ENCODE data around the gene TMEM181. TPM values are rescaled to one million over a fixed set of nuclear protein-coding genes. Genes with fewer than 3 reads are reported as not detected.

The TMEM181 gene
- total RNA-seq, 1 experiment from 2014 or later, result 38.0 TPM

GRCh38 chr6:158564243-158565121 is 4.6 kb downstream of the TMEM181 start:
- Histone ChIP-seq H3K4me1 (ENCODE audit: control insufficient read depth, insufficient read depth, low read length) (peaks cover 23% of the 10 kb centered on the region), H3K4me3 (ENCODE audit: low read depth in 2 of 2, low read length in 2 of 2) (no peak overlapping the region), H3K36me3 (ENCODE audit: control insufficient read depth, insufficient read depth, low read length) (peaks cover 2% of the 10 kb centered on the region; the same call in 1 of the 2 replicates), H3K27me3 (ENCODE audit: control insufficient read depth, insufficient read depth, low read length) (no peaks in the 10 kb centered on the region), H3K27ac (ENCODE audit: low read length) (no peak overlapping the region), H3K9me3 (ENCODE audit: control insufficient read depth, insufficient read depth, low read depth, low read length) (no peaks in the 10 kb centered on the region)
- intact Hi-C loops (cut with micrococcal nuclease; ENCODE audit: unreplicated experiment) (no loop called here), in situ Hi-C loops (cut with HindIII; ENCODE audit: low pct_unique_long_range_greater_than_20kb, low sequenced_read_pairs) (no loop called here)
- ChIA-PET CTCF (interaction anchor here (0.5 kb wide), 1 partner anchor 14 kb away, joined by 20 read pairs; no protein-coding TSS in a partner anchor), POLR2A (no interaction called here)
- DNase-seq (ENCODE audit: low read depth, low spot score) (no peak), ATAC-seq (no peak)
- no TSS peak for BruUV-seq (replicated peaks)
- TF ChIP-seq POLR2AphosphoS5 (IDR thresholded peaks at IDR 0.05; ENCODE audit: low read depth, low read length) (no peak), TCF7L2 (IDR thresholded peaks at IDR 0.05; ENCODE audit: low read depth, low read length) (no peak), SIN3A (IDR thresholded peaks at IDR 0.05; ENCODE audit: borderline replicate concordance, insufficient read depth, low read depth, low read length) (no peak), CTCF (IDR thresholded peaks at IDR 0.05) (no peak), REST (IDR thresholded peaks at IDR 0.05; ENCODE audit: insufficient read depth in 1 of 2, low read depth in 2 of 2, low read length in 1 of 2) (no peak)

GRCh38 chr6:158565122-158565429 is 5.2 kb downstream of the TMEM181 start:
- DNase-seq (ENCODE audit: low read depth, low spot score) (no peak), ATAC-seq (no peak)
- no TSS peak for BruUV-seq (replicated peaks)
- H3K4me3 ChIP-seq (ENCODE audit: low read depth in 2 of 2, low read length in 2 of 2), result no peak overlapping the region
- peaks cover 2% of the 10 kb centered on the region; the same call in 1 of the 2 replicates for H3K36me3 ChIP-seq (ENCODE audit: control insufficient read depth, insufficient read depth, low read length)
- intact Hi-C loops (cut with micrococcal nuclease; ENCODE audit: unreplicated experiment) (no loop called here), in situ Hi-C loops (cut with HindIII; ENCODE audit: low pct_unique_long_range_greater_than_20kb, low sequenced_read_pairs) (no loop called here)
- TF ChIP-seq SIN3A (IDR thresholded peaks at IDR 0.05; ENCODE audit: borderline replicate concordance, insufficient read depth, low read depth, low read length) (no peak), CTCF (IDR thresholded peaks at IDR 0.05) (no peak), TCF7L2 (IDR thresholded peaks at IDR 0.05; ENCODE audit: low read depth, low read length) (no peak), REST (IDR thresholded peaks at IDR 0.05; ENCODE audit: insufficient read depth in 1 of 2, low read depth in 2 of 2, low read length in 1 of 2) (no peak), POLR2AphosphoS5 (IDR thresholded peaks at IDR 0.05; ENCODE audit: low read depth, low read length) (no peak)
- no peak overlapping the region for H3K27ac ChIP-seq (ENCODE audit: low read length)
- ChIA-PET CTCF (no interaction called here), POLR2A (no interaction called here)
- peaks cover 23% of the 10 kb centered on the region for H3K4me1 ChIP-seq (ENCODE audit: control insufficient read depth, insufficient read depth, low read length)
- H3K27me3 ChIP-seq (ENCODE audit: control insufficient read depth, insufficient read depth, low read length), result no peaks in the 10 kb centered on the region
- no peaks in the 10 kb centered on the region for H3K9me3 ChIP-seq (ENCODE audit: control insufficient read depth, insufficient read depth, low read depth, low read length)

Measured in Panc1 (cell line).